ENCODE measurements around the gene CTSV. TPM values are rescaled to one million over a fixed set of nuclear protein-coding genes. Genes with fewer than 3 reads are reported as not detected.
"Not testable (repeated sequence)": the region's sequence is repeated elsewhere in the genome, so short reads cannot be mapped to it uniquely, and the experiment has no call there.

The CTSV gene
- polyA plus RNA-seq, 1 experiment: 0.32 TPM

DNA sequence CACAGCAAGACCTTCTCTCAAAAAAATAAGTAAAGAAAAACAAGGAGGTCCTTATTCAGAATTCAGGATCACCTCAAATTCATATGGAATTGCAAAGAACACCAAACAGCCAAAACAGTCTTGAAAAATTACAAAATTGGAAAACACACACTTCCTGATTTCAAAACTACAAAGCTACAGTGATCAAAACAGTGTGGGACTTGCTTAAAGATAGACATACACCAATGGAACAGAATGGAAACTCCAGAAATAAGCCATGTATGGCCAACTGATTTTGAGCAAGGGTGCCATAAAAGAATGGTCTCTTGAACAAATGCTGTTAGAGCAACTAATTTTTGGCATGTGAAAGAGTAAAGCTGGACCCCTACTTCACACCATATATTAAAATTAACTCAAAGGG is 36.7 kb downstream of the CTSV start:
- POLR2A ChIA-PET; H3K27me3 ChIP-seq (ENCODE audit: control insufficient read depth, insufficient read depth, low read length); H3K4me3 ChIP-seq (ENCODE audit: low read depth, low read length); H3K36me3 ChIP-seq (ENCODE audit: control insufficient read depth, insufficient read depth, low read length); CTCF ChIA-PET; DNase-seq (ENCODE audit: low read depth): not testable (repeated sequence)

GRCh38 chr9:97001338-97001737 is 37.6 kb downstream of the CTSV start:
- H3K4me3 ChIP-seq (ENCODE audit: low read depth, low read length); DNase-seq (ENCODE audit: low read depth); H3K27me3 ChIP-seq (ENCODE audit: control insufficient read depth, insufficient read depth, low read length); POLR2A ChIA-PET; CTCF ChIA-PET; H3K36me3 ChIP-seq (ENCODE audit: control insufficient read depth, insufficient read depth, low read length): not testable (repeated sequence)

GRCh38 chr9:97000139-97000787 is 38.7 kb downstream of the CTSV start:
- DNase-seq (ENCODE audit: low read depth); H3K36me3 ChIP-seq (ENCODE audit: control insufficient read depth, insufficient read depth, low read length); POLR2A ChIA-PET; H3K27me3 ChIP-seq (ENCODE audit: control insufficient read depth, insufficient read depth, low read length); CTCF ChIA-PET; H3K4me3 ChIP-seq (ENCODE audit: low read depth, low read length): not testable (repeated sequence)

- POLR2A ChIA-PET; DNase-seq (ENCODE audit: low read depth); H3K27me3 ChIP-seq (ENCODE audit: control insufficient read depth, insufficient read depth, low read length); H3K36me3 ChIP-seq (ENCODE audit: control insufficient read depth, insufficient read depth, low read length); H3K4me3 ChIP-seq (ENCODE audit: low read depth, low read length); CTCF ChIA-PET: not testable (repeated sequence)
Measured at GRCh38 chr9:96999733-97000132, 39.2 kb downstream of the CTSV start.

DNA sequence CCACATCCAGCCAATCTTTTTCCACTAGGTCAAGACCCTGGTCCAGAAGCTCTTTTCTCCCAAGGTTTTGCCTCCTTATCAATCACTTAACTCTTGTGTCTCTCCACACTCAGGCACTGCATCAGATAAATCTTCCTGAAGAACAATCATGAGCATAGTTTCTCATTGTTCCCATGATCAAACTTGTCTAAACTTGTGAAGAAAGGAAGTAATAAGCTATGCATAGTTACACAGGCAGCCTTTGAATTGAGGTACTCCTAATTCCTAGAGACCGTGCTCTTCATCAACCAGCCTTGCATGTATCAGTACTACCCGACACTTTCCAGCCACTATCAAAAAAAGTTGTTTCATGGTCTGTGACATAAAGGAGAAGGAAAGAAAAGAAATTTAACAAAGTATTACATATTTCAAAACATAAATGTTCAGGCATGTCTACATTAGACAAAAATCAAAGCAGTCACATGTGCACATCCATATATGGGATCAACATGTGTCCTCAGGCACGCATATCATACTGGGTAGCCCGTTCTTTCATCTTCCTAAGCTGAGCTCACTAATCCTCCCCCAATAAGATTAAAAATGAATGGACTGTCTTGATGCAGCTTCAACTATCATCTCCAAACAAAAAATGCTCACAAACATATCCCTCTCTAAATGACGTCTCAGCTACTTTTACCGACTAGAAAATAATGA is 41.8 kb downstream of the CTSV start:
- CTCF ChIA-PET; DNase-seq (ENCODE audit: low read depth); POLR2A ChIA-PET; H3K27me3 ChIP-seq (ENCODE audit: control insufficient read depth, insufficient read depth, low read length); H3K36me3 ChIP-seq (ENCODE audit: control insufficient read depth, insufficient read depth, low read length); H3K4me3 ChIP-seq (ENCODE audit: low read depth, low read length): not testable (repeated sequence)

DNA sequence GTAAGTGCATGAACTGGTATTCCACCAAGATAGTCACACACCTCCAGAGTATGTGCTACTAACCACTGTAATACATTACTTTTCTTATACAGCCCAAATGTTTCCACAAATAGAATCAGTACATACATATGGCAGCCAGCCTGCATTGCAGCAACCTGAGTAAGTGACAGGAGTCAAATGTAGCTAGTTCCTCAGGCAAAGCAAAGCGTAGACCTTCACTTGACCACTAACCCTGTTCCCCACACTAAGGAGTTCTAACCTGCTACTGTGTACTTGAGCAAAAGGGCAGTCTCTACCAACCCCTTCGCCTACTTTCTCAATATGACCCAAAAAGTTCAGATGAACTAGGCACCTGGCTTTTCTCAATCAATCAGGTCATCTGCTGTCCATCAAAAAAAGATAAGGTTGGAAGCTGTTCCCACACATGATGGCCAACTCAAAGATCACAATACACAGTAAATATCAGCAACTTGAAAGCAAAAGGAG is 44.4 kb downstream of the CTSV start:
- H3K4me3 ChIP-seq (ENCODE audit: low read depth, low read length); CTCF ChIA-PET; H3K27me3 ChIP-seq (ENCODE audit: control insufficient read depth, insufficient read depth, low read length); DNase-seq (ENCODE audit: low read depth); POLR2A ChIA-PET; H3K36me3 ChIP-seq (ENCODE audit: control insufficient read depth, insufficient read depth, low read length): not testable (repeated sequence)

GRCh38 chr9:96992303-96992702 is 46.6 kb downstream of the CTSV start:
- H3K27me3 ChIP-seq (ENCODE audit: control insufficient read depth, insufficient read depth, low read length); DNase-seq (ENCODE audit: low read depth); CTCF ChIA-PET; H3K4me3 ChIP-seq (ENCODE audit: low read depth, low read length); H3K36me3 ChIP-seq (ENCODE audit: control insufficient read depth, insufficient read depth, low read length); POLR2A ChIA-PET: not testable (repeated sequence)

GRCh38 chr9:96989747-96990318 is 49.1 kb downstream of the CTSV start:
- POLR2A ChIA-PET; CTCF ChIA-PET; H3K27me3 ChIP-seq (ENCODE audit: control insufficient read depth, insufficient read depth, low read length); H3K36me3 ChIP-seq (ENCODE audit: control insufficient read depth, insufficient read depth, low read length); DNase-seq (ENCODE audit: low read depth); H3K4me3 ChIP-seq (ENCODE audit: low read depth, low read length): not testable (repeated sequence)

DNA sequence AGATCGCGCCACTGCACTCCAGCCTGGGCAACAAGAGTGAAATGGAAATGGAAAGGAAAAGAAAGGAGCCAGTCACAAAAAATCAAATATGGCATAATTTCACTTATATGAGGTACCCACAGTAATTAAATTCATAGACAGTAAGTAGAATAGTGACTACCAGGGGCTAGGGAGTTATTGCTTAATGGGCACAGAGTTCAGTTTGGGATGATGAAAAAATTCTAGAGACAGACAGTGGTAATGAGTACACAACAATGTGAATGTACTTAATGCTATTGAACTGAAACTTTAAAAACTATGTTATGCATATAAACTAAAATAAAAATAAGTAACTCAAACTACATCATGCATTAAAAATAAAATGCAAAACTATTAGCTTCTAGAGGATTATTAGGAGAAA is 54.1 kb downstream of the CTSV start:
- POLR2A ChIA-PET; H3K27me3 ChIP-seq (ENCODE audit: control insufficient read depth, insufficient read depth, low read length); H3K4me3 ChIP-seq (ENCODE audit: low read depth, low read length); DNase-seq (ENCODE audit: low read depth); CTCF ChIA-PET; H3K36me3 ChIP-seq (ENCODE audit: control insufficient read depth, insufficient read depth, low read length): not testable (repeated sequence)

DNA sequence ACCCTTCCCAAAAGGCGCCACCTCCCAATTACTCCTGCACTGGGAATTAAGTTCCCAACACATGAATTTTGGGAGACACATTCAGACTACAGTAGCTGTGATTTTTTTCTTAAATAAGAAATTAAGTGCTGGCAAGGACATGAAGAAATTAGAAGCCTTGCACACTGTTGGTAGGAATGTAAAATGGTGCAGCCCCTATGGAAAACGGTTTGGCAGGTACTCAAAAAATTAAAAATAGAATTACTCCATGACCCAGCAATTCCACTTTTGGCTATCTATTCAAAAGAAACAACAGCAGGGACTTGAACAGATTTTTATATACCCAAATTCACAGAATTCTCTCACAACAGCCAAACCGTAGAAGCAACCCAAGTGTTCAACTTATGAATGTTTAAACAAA is 54.8 kb downstream of the CTSV start:
- H3K4me3 ChIP-seq (ENCODE audit: low read depth, low read length); H3K36me3 ChIP-seq (ENCODE audit: control insufficient read depth, insufficient read depth, low read length); DNase-seq (ENCODE audit: low read depth); POLR2A ChIA-PET; H3K27me3 ChIP-seq (ENCODE audit: control insufficient read depth, insufficient read depth, low read length); CTCF ChIA-PET: not testable (repeated sequence)

- DNase-seq (ENCODE audit: low read depth); CTCF ChIA-PET; POLR2A ChIA-PET; H3K4me3 ChIP-seq (ENCODE audit: low read depth, low read length); H3K36me3 ChIP-seq (ENCODE audit: control insufficient read depth, insufficient read depth, low read length); H3K27me3 ChIP-seq (ENCODE audit: control insufficient read depth, insufficient read depth, low read length): not testable (repeated sequence)
Measured at GRCh38 chr9:96983496-96984122, 55.3 kb downstream of the CTSV start.

All from BJ (cell line).